Uterus (tissue), 4 donors: ENCODE measurements around the gene ACTN1. TPM values are rescaled to one million over a fixed set of nuclear protein-coding genes. Genes with fewer than 3 reads are reported as not detected.

Source experiments
- DNase-seq, 2 donors: peaks; one replicate each; pipeline ENCODE4 v3.0.0-alpha.2; 2019 to 2020
- H3K27ac ChIP-seq, 2 donors: fragments of 200-600 bp; sonication (generic); 1 replicate in 1 of 2; 2 replicates in 1 of 2; pipeline ENCODE4 v1.5.1; 2016 to 2018
- H3K27me3 ChIP-seq, 2 donors: fragments of 200-600 bp; sonication (generic); one replicate each; pipeline ENCODE4 v1.5.1; 2018 to 2019; ENCODE audit warnings: control low read depth in 1 of 2
- H3K36me3 ChIP-seq, 2 donors: fragments of 200-600 bp; sonication (generic); one replicate each; pipeline ENCODE4 v1.5.1; 2019; ENCODE audit warnings: control low read depth in 1 of 2
- H3K4me1 ChIP-seq, 2 donors: fragments of 200-600 bp; sonication (generic); one replicate each; pipeline ENCODE4 v1.5.1; 2018 to 2019; ENCODE audit warnings: control low read depth in 1 of 2
- H3K4me3 ChIP-seq, 2 donors: fragments of 200-600 bp; sonication (generic); 1 replicate in 1 of 2; 2 replicates in 1 of 2; pipeline ENCODE4 v1.5.1; 2018 to 2019; ENCODE audit warnings: mild to moderate bottlenecking in 1 of 2
- H3K9me3 ChIP-seq, 2 donors: fragments of 200-600 bp; sonication (generic); one replicate each; pipeline ENCODE4 v1.5.1; 2019; ENCODE audit warnings: control low read depth in 1 of 2
- CTCF ChIP-seq, 4 experiments: fragments of 200-600 bp in 2 of 4; fragments of 450-650 bp in 2 of 4; sonication (generic) in 2 of 4; IDR thresholded peaks; one replicate each; pipeline ENCODE4 v1.5.1; 2016 to 2019; ENCODE audit warnings: antibody characterized with exemption in 4 of 4, mild to moderate bottlenecking in 2 of 4, moderate library complexity in 1 of 4
- POLR2A ChIP-seq, 2 donors: fragments of 450-650 bp; IDR thresholded peaks; one replicate each; pipeline ENCODE4 v1.6.1; 2016; ENCODE audit warnings: antibody characterized with exemption in 2 of 2, mild to moderate bottlenecking in 1 of 2, moderate library complexity in 1 of 2
- intact Hi-C: fragments of 100-400 bp; cut with DNase I; formaldehyde crosslinking; loops from one replicate; pipeline ENCODE4 v1.15.1; 2023; ENCODE audit warnings: low total_unique reads
- total RNA-seq, 4 donors: library from RNA; depleted of rRNA in 3 of 4; stranded (reverse); fragments of >200 nt in 3 of 4; gene quantifications; one replicate each; pipeline versions ENCODE4 v1.1.0 to v1.2.4, GENCODE V29; 2014 to 2023
- donor health status: DM: yes; HTN: yes; CAD: no.

ACTN1 gene
- total RNA-seq, 4 donors from 2014 or later, result 147 to 538 (median 343) TPM

GRCh38 chr14:68888025-68888850 is 90.9 kb downstream of the ACTN1 start:
- no peaks in the 10 kb centered on the region for H3K27me3 ChIP-seq
- H3K27ac ChIP-seq, result peak overlapping the region; percentile 46 to 54
- peak in 1 of 2 donors; percentile 11 for DNase-seq
- no peaks in the 10 kb centered on the region for H3K36me3 ChIP-seq
- H3K4me1 ChIP-seq, result no peaks in the 10 kb centered on the region
- intact Hi-C loops, result no loop called here
- H3K9me3 ChIP-seq, result no peaks in the 10 kb centered on the region
- H3K4me3 ChIP-seq, result no peak overlapping the region
- no peak for TF ChIP-seq CTCF (IDR thresholded peaks at IDR 0.05)
- TF ChIP-seq POLR2A (IDR thresholded peaks at IDR 0.05), result no peak

GRCh38 chr14:68886109-68886434 is 93.0 kb downstream of the ACTN1 start:
- Histone ChIP-seq H3K4me1 (no peaks in the 10 kb centered on the region), H3K27ac (no peak overlapping the region), H3K36me3 (no peaks in the 10 kb centered on the region), H3K4me3 (no peak overlapping the region), H3K9me3 (no peaks in the 10 kb centered on the region), H3K27me3 (no peaks in the 10 kb centered on the region)
- intact Hi-C loops, result no loop called here
- no peak for TF ChIP-seq POLR2A (IDR thresholded peaks at IDR 0.05)
- TF ChIP-seq CTCF (IDR thresholded peaks at IDR 0.05), result no peak
- no peak for DNase-seq

DNA sequence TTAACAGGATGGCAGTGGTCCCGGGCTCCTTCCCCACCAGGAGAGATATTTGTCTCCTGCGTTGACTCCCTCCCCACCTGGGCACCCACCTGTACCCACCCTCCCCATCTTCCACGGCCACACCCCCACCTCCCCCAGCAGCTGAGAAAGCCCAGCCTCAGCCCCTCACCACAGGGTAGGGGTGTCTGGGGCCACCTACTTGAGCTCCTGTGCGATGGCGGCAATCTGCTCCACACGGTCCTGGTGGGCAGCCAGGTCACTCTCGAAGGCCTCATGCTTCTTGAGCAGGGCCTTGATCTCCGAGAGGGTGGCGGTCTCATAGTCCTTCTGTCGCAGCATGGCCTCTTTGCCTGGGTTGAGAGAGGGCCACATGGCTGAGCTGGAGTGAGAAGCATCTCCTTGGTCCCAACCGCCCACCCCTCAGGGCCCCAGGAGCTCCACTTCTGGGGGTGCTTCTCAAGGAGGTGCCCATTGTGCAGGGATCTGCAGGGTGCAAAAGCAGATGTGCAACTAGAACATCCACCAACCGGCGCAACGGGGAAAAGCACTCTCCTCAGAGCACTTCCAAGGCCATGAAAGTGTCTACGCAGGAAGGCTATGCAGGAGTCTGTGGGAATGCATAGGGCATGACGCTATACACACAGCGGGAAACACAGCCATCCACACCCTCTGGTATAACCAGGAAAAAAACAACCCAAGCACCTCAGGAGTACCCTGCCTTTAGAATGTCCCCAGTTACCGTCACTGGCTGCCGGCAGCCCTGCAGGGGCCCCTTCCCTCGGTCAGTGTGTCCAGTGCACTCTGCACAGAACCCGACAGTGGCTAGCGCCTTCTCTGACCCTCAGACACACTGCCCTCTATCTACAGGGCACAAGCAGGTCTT is 93.6 kb downstream of the ACTN1 start:
- Histone ChIP-seq H3K27ac (peak overlapping the region; percentile 4 to 47), H3K4me3 (no peak overlapping the region), H3K36me3 (no peaks in the 10 kb centered on the region), H3K9me3 (no peaks in the 10 kb centered on the region), H3K4me1 (no peaks in the 10 kb centered on the region), H3K27me3 (no peaks in the 10 kb centered on the region)
- DNase-seq, result no peak
- intact Hi-C loops, result no loop called here
- TF ChIP-seq POLR2A (IDR thresholded peaks at IDR 0.05) (no peak), CTCF (IDR thresholded peaks at IDR 0.05) (no peak)

- Histone ChIP-seq H3K4me3 (no peak overlapping the region), H3K36me3 (no peaks in the 10 kb centered on the region), H3K9me3 (no peaks in the 10 kb centered on the region), H3K4me1 (no peaks in the 10 kb centered on the region), H3K27ac (peak overlapping the region; percentile 4 to 47), H3K27me3 (no peaks in the 10 kb centered on the region)
- TF ChIP-seq POLR2A (IDR thresholded peaks at IDR 0.05) (no peak), CTCF (IDR thresholded peaks at IDR 0.05) (no peak)
- DNase-seq, result peak; percentile 48 to 68
- intact Hi-C loops, result no loop called here
These were observed 94.8 kb downstream of the ACTN1 start for GRCh38 chr14:68884031-68885030.
